Suprapubic skin (tissue), 3 donors: Measurements from ENCODE around the gene REPS2.

Experiments
- POLR2AphosphoS5 ChIP-seq, 3 donors: sonication (generic); formaldehyde crosslinking; IDR thresholded peaks; one replicate each; pipeline ENCODE4 v1.6.1; 2017; ENCODE audit warnings: antibody characterized with exemption in 3 of 3
- TF ChIP-seq, protein P1 (sequence below), 2 donors: fragments of 200-600 bp in 1 of 2; fragments of 450-650 bp in 1 of 2; sonication (generic) in 1 of 2; IDR thresholded peaks; one replicate each; pipeline ENCODE4 v1.5.1; 2016 to 2019; ENCODE audit warnings: antibody characterized with exemption in 2 of 2, mild to moderate bottlenecking in 1 of 2, moderate library complexity in 1 of 2

DNA sequence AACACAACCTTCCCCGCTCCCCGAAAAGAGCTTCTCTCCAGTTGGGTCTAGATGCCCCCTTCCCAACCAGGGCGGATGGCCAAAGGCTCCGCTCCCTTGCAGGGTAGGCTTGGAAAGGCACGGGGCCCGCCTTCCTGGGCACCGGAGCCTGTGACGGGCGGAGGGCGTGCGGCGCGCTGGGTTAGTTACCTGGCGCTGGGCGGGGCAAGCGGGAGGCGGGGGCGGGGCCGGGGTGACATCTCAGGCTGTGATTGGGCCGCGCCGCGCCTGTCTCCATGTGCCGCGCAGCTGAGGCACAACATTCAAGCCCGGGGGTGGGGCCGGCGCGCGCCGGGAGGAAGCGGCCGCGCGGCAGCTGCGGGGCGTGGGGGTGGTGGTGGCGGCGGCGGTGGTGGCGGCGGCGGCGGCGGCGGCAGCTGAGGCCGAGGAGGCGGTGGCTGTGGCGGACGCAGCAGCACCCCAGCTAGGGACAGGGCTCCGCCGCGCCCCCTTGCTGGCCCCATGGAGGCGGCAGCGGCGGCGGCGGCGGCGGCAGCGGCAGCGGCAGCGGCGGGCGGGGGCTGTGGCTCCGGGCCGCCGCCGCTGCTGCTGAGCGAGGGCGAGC, at the start of gene REPS2:
- TF ChIP-seq, protein P1, sequence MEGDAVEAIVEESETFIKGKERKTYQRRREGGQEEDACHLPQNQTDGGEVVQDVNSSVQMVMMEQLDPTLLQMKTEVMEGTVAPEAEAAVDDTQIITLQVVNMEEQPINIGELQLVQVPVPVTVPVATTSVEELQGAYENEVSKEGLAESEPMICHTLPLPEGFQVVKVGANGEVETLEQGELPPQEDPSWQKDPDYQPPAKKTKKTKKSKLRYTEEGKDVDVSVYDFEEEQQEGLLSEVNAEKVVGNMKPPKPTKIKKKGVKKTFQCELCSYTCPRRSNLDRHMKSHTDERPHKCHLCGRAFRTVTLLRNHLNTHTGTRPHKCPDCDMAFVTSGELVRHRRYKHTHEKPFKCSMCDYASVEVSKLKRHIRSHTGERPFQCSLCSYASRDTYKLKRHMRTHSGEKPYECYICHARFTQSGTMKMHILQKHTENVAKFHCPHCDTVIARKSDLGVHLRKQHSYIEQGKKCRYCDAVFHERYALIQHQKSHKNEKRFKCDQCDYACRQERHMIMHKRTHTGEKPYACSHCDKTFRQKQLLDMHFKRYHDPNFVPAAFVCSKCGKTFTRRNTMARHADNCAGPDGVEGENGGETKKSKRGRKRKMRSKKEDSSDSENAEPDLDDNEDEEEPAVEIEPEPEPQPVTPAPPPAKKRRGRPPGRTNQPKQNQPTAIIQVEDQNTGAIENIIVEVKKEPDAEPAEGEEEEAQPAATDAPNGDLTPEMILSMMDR (IDR thresholded peaks at IDR 0.05) = no peak
- TF ChIP-seq POLR2AphosphoS5 (IDR thresholded peaks at IDR 0.05) = no peak
